H1 (cell line): ENCODE measurements around the gene HEATR1. TPM values are rescaled to one million over a fixed set of nuclear protein-coding genes. Genes with fewer than 3 reads are reported as not detected.

ENCODE experiments used
- CTCF ChIA-PET: fragments of 300-600 bp; sonication (Branson Sonifier 250); formaldehyde crosslinking; loops from one replicate; lab custom pipeline; 2021; ENCODE audit not compliant: partially characterized antibody; lab: Charles Lee
- POLR2A ChIA-PET: fragments of 300-600 bp; sonication (Branson Sonifier 250); formaldehyde crosslinking; loops from one replicate; lab custom pipeline; 2021; ENCODE audit warnings: inconsistent platforms; ENCODE audit not compliant: partially characterized antibody; lab: Charles Lee
- DNase-seq, 2 experiments: peaks; one replicate each; pipeline versions ENCODE4 v3.0.0 to v3.0.0-alpha.2; 2010 to 2022; ENCODE audit warnings: low spot score in 2 of 2, low read depth in 1 of 2, mixed read lengths in 1 of 2
- FAIRE-seq: peaks from 2 replicates; lab custom pipeline; 2011; peaks lifted over from hg19 to GRCh38; lab: Jason Lieb, UNC
- H2AFZ ChIP-seq: 2 replicates; pipeline ENCODE4 v1.8.1; 2012; ENCODE audit warnings: low read length, inconsistent platforms
- H2AK5ac ChIP-seq: 2 replicates; pipeline ENCODE4 v1.6.1; 2013; ENCODE audit warnings: low read depth, low read length
- H2BK120ac ChIP-seq: replicated peaks from 2 replicates; pipeline ENCODE3; 2013; ENCODE audit warnings: low read depth, low read length, inconsistent platforms
- H2BK12ac ChIP-seq: 2 replicates; pipeline ENCODE4 v1.6.1; 2013; ENCODE audit warnings: low read depth, low read length
- H2BK15ac ChIP-seq: 2 replicates; pipeline ENCODE4 v1.6.1; 2013; ENCODE audit warnings: low read length
- H2BK20ac ChIP-seq: 2 replicates; pipeline ENCODE4 v1.6.1; 2013; ENCODE audit warnings: low read length
- H2BK5ac ChIP-seq: 2 replicates; pipeline ENCODE4 v1.6.1; 2013; ENCODE audit warnings: low read depth, low read length
- H3K14ac ChIP-seq: 2 replicates; pipeline ENCODE4 v1.6.1; 2013; ENCODE audit warnings: inconsistent platforms; ENCODE audit not compliant: insufficient read length
- H3K18ac ChIP-seq: 2 replicates; pipeline ENCODE4 v1.6.1; 2013; ENCODE audit warnings: low read length; ENCODE audit errors: extremely low read depth
- H3K23ac ChIP-seq: 2 replicates; pipeline ENCODE4 v1.6.1; 2013; ENCODE audit warnings: inconsistent platforms; ENCODE audit not compliant: insufficient read length
- H3K23me2 ChIP-seq: 2 replicates; pipeline ENCODE4 v1.6.1; 2013; ENCODE audit warnings: low read depth, low read length
- H3K27ac ChIP-seq: 2 replicates; pipeline ENCODE4 v1.6.1; 2011; ENCODE audit warnings: low read depth, low read length, inconsistent platforms
- H3K27me3 ChIP-seq, 4 experiments: replicated peaks in 1 of 4; 1 replicate in 1 of 4; 2 replicates in 3 of 4; pipeline versions ENCODE4 v1.6.1 to v1.8.1; 2011 to 2013; ENCODE audit warnings: low read length in 3 of 4, mild to moderate bottlenecking in 3 of 4, inconsistent platforms in 2 of 4, mixed read lengths in 2 of 4, moderate library complexity in 1 of 4; ENCODE audit not compliant: control insufficient read depth in 3 of 4, insufficient read depth in 3 of 4; ENCODE audit errors: extremely low read depth in 1 of 4
- H3K36me3 ChIP-seq, 4 experiments: 2 replicates each; pipeline versions ENCODE4 v1.6.1 to v1.8.1; 2011 to 2013; ENCODE audit warnings: mild to moderate bottlenecking in 4 of 4, low read length in 3 of 4, moderate library complexity in 2 of 4, control low read depth in 1 of 4, inconsistent platforms in 1 of 4; ENCODE audit not compliant: insufficient read depth in 4 of 4, control insufficient read depth in 2 of 4
- H3K4ac ChIP-seq: replicated peaks from 2 replicates; pipeline ENCODE3; 2013; ENCODE audit warnings: low read length, low read depth, mixed read lengths, inconsistent platforms; ENCODE audit not compliant: insufficient read length
- H3K4me1 ChIP-seq, 4 experiments: replicated peaks in 1 of 4; 1 replicate in 1 of 4; 2 replicates in 3 of 4; pipeline versions ENCODE4 v1.6.1 to v1.8.1; 2011 to 2013; ENCODE audit warnings: low read length in 3 of 4, inconsistent platforms in 2 of 4, mixed read lengths in 1 of 4; ENCODE audit not compliant: insufficient read depth in 4 of 4, control insufficient read depth in 3 of 4
- H3K4me2 ChIP-seq, 2 experiments: 2 replicates each; pipeline versions ENCODE4 v1.6.1 to v1.8.1; 2011 to 2013; ENCODE audit warnings: low read depth in 2 of 2, low read length in 2 of 2, control low read depth in 1 of 2, inconsistent platforms in 1 of 2, mild to moderate bottlenecking in 1 of 2; ENCODE audit not compliant: insufficient read depth in 1 of 2
- H3K4me3 ChIP-seq, 4 experiments: fragments of 200-600, 300-600 bp in 1 of 4; sonication (generic), shearing (Covaris generic), sonication (Bioruptor Twin) in 1 of 4; 2 replicates each; pipeline versions ENCODE4 v1.5.1 to v1.8.1; 2011 to 2016; ENCODE audit warnings: low read length in 4 of 4, low read depth in 3 of 4, control low read depth in 2 of 4, inconsistent platforms in 2 of 4, mild to moderate bottlenecking in 2 of 4, mixed read lengths in 1 of 4, moderate library complexity in 1 of 4; ENCODE audit not compliant: insufficient read depth in 2 of 4; ENCODE audit errors: extremely low read depth in 1 of 4
- H3K56ac ChIP-seq: replicated peaks from 2 replicates; pipeline ENCODE3; 2013; ENCODE audit warnings: low read depth, mild to moderate bottlenecking, mixed read lengths, low read length, inconsistent platforms; ENCODE audit not compliant: insufficient read length
- H3K79me1 ChIP-seq: 2 replicates; pipeline ENCODE4 v1.6.1; 2013; ENCODE audit warnings: low read depth, low read length, control low read depth
- H3K79me2 ChIP-seq, 2 experiments: 2 replicates each; pipeline versions ENCODE4 v1.6.1 to v1.8.1; 2012 to 2013; ENCODE audit warnings: low read length in 2 of 2, mild to moderate bottlenecking in 2 of 2, inconsistent platforms in 1 of 2; ENCODE audit not compliant: insufficient read depth in 2 of 2, control insufficient read depth in 1 of 2
- H3K9ac ChIP-seq, 4 experiments: replicated peaks in 1 of 4; 1 replicate in 1 of 4; 2 replicates in 3 of 4; pipeline versions ENCODE4 v1.6.1 to v1.8.1; 2011 to 2013; ENCODE audit warnings: low read depth in 3 of 4, low read length in 3 of 4, control low read depth in 2 of 4, mild to moderate bottlenecking in 2 of 4, moderate library complexity in 2 of 4, inconsistent platforms in 1 of 4; ENCODE audit errors: extremely low read depth in 1 of 4
- H3K9me3 ChIP-seq, 2 experiments: 2 replicates each; pipeline versions ENCODE4 v1.6.1 to v1.8.1; 2012 to 2013; ENCODE audit warnings: mild to moderate bottlenecking in 2 of 2, moderate library complexity in 2 of 2, control low read depth in 1 of 2, inconsistent platforms in 1 of 2, low read depth in 1 of 2, low read length in 1 of 2, mixed read lengths in 1 of 2; ENCODE audit not compliant: insufficient read depth in 2 of 2
- H4K20me1 ChIP-seq, 2 experiments: replicated peaks in 1 of 2; 2 replicates each; pipeline versions ENCODE3 to v1.8.1; 2011 to 2013; ENCODE audit warnings: inconsistent platforms in 2 of 2, low read length in 2 of 2, mild to moderate bottlenecking in 1 of 2; ENCODE audit not compliant: insufficient read depth in 2 of 2, control insufficient read depth in 1 of 2
- H4K5ac ChIP-seq: 2 replicates; pipeline ENCODE4 v1.6.1; 2013; ENCODE audit warnings: low read length, low read depth, mixed read lengths, inconsistent platforms; ENCODE audit not compliant: insufficient read length
- H4K8ac ChIP-seq: 2 replicates; pipeline ENCODE4 v1.8.0; 2013; ENCODE audit warnings: mild to moderate bottlenecking, moderate library complexity, low read length, inconsistent platforms; ENCODE audit not compliant: insufficient read depth; ENCODE audit errors: extremely low read depth
- H4K91ac ChIP-seq: replicated peaks from 2 replicates; pipeline ENCODE3; 2013; ENCODE audit warnings: low read length, mixed read lengths, inconsistent platforms; ENCODE audit not compliant: insufficient read length
- ASH2L ChIP-seq: fragments of 200-600, 300-600 bp; sonication (generic); IDR thresholded peaks from one replicate; pipeline ENCODE4 v1.7.1; 2017; ENCODE audit warnings: low read length
- CHD1 ChIP-seq: IDR thresholded peaks from 2 replicates; pipeline ENCODE4 v1.6.1; 2012; ENCODE audit warnings: low read depth, low read length, improper control_type of control experiment
- RNF2 ChIP-seq: fragments of 200-900, 300-1000 bp; sonication (generic); IDR thresholded peaks from 2 replicates; pipeline ENCODE4 v1.7.1; 2016; ENCODE audit warnings: borderline replicate concordance, low read depth, mild to moderate bottlenecking, antibody characterized with exemption, low read length; ENCODE audit not compliant: poor library complexity, severe bottlenecking; ENCODE audit errors: missing control alignments
- SP1 ChIP-seq: IDR thresholded peaks from 2 replicates; pipeline ENCODE4 v1.6.1; 2011; ENCODE audit warnings: low read depth, low read length
- SP4 ChIP-seq: IDR thresholded peaks from 2 replicates; pipeline ENCODE4 v1.6.1; 2012; ENCODE audit warnings: low read length, inconsistent platforms
- SRF ChIP-seq: IDR thresholded peaks from 2 replicates; pipeline ENCODE4 v1.6.1; 2011; ENCODE audit warnings: mild to moderate bottlenecking, low read depth, low read length, moderate library complexity
- ZNF274 ChIP-seq: IDR thresholded peaks from 2 replicates; pipeline ENCODE4 v1.7.0; 2012; ENCODE audit warnings: low read length, borderline replicate concordance; ENCODE audit errors: extremely low read depth
- WGBS, 2 experiments: shearing (Covaris generic) in 1 of 2; methylation state at CpG; one replicate each; pipeline versions ENCODE4 v1.1.6 to v1.1.7; 2013 to 2015; ENCODE audit warnings: low lambda C conversion rate in 2 of 2, mixed read lengths in 2 of 2, inconsistent platforms in 1 of 2, low coverage in 1 of 2, missing lambda C conversion rate in 1 of 2; ENCODE audit not compliant: insufficient replicate concordance in 2 of 2, insufficient coverage in 1 of 2, insufficient read length in 1 of 2; ENCODE audit errors: extremely low coverage in 1 of 2, missing lambda C conversion rate in 1 of 2; 5-methylcytosine and 5-hydroxymethylcytosine counted together
- polyA plus RNA-seq, 7 experiments: library from polyadenylated mRNA; depleted of rRNA in 3 of 7; stranded (reverse) in 5 of 7; unstranded in 2 of 7; fragments of >200 nt in 5 of 7; fragments of 200-250 nt in 2 of 7; gene quantifications; 1 replicate in 5 of 7; 2 replicates in 1 of 7; 4 replicates in 1 of 7; pipeline versions ENCODE4 v1.2.1 to v1.2.3, GENCODE V29; 2011 to 2013; ENCODE audit warnings: missing spikeins in 2 of 7, mixed read lengths in 2 of 7
- total RNA-seq: library from RNA; stranded (reverse); fragmentation: NEBNext Ultra II Directional; extraction: Animal tissue kit (Norgen Biotek cat#: 25700); gene quantifications from 2 replicates; pipeline ENCODE4 v1.2.1, GENCODE V29; 2021
- TF ChIP-seq, protein P1 (sequence below): IDR thresholded peaks from 2 replicates; pipeline ENCODE4 v1.6.1; 2012; ENCODE audit warnings: inconsistent platforms
- TF ChIP-seq, protein P2 (sequence below): IDR thresholded peaks from 2 replicates; pipeline ENCODE4 v1.6.1; 2011; ENCODE audit warnings: low read length, improper control_type of control experiment
- TF ChIP-seq, protein P3 (sequence below), 3 experiments: IDR thresholded peaks; 1 replicate in 2 of 3; 2 replicates in 1 of 3; pipeline versions ENCODE4 v1.5.1 to v1.6.1; 2011; ENCODE audit warnings: low read length in 3 of 3, mild to moderate bottlenecking in 3 of 3, inconsistent platforms in 2 of 3, low read depth in 1 of 3, moderate library complexity in 1 of 3; ENCODE audit not compliant: insufficient read depth in 1 of 3; ENCODE audit errors: control extremely low read depth in 1 of 3

The HEATR1 gene
- total and polyA plus RNA-seq, 2 of the 8 experiments (the other 6 are each of a cell fraction or from before 2014, with no cell fraction given) = 13.0 to 95.8 TPM

DNA sequence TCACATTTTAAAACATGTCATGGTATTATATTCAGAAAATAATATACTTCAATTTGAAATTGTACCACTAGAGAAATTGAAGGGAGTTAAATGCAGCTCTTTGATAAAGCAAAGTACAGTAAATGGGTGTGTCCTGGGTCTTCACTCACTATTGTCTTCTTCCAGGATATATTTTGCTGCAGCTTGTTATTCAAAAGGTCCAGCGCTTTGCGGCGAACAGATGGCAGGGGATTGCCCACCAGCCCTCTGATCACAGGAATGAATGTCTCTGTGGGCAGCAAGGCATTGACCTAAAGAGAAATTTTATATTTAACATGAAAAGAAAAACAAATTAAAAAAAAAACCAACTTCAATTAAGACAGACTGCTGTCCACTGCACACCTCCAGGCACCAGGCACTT is 45.5 kb downstream of the HEATR1 start:
- Histone ChIP-seq H4K5ac (no peak overlapping the region), H3K23me2 (no peaks in the 10 kb centered on the region), H2BK5ac (no peak overlapping the region), H3K79me1 (no peaks in the 10 kb centered on the region), H3K79me2 (no peaks in the 10 kb centered on the region), H3K4me1 (no peaks in the 10 kb centered on the region), H2BK120ac (no peak overlapping the region), H2AFZ (no peak overlapping the region), H2BK20ac (no peak overlapping the region), H3K4ac (no peak overlapping the region), H4K20me1 (peaks cover 0 to 4% of the 10 kb centered on the region in 2 experiments), H3K23ac (no peak overlapping the region), H3K18ac (no peak overlapping the region), H3K9me3 (no peaks in the 10 kb centered on the region), H3K4me3 (no peak overlapping the region), H3K9ac (no peak overlapping the region), H4K91ac (no peak overlapping the region), H3K4me2 (no peak overlapping the region), H3K27ac (no peak overlapping the region), H3K56ac (no peak overlapping the region), H2AK5ac (no peak overlapping the region), H2BK12ac (no peak overlapping the region), H3K27me3 (no peaks in the 10 kb centered on the region), H3K14ac (no peak overlapping the region), H4K8ac (no peak overlapping the region), H3K36me3 (peaks cover 16 to 83% (median 59%) of the 10 kb centered on the region in 4 experiments), H2BK15ac (no peak overlapping the region)
- DNase-seq = no peak
- WGBS, 2 experiments = 100% methylated on average over 3 of the region's 3 CpGs; no CpG with 5 or more reads in 1 of the 2 experiments
- POLR2A ChIA-PET = interaction anchor here (1.2 to 1.7 kb wide), 2 partner anchors 32 to 38 kb away, joined by 3 to 4 read pairs; no protein-coding TSS in a partner anchor
- FAIRE-seq = no peak
- CTCF ChIA-PET = interaction anchor here (0.6 to 3.1 kb wide), 8 partner anchors 9 to 1248 kb away, joined by 3 to 34 read pairs (median 4); no protein-coding TSS in a partner anchor
- no peak for TF ChIP-seq SP4
- TF ChIP-seq ASH2L = no peak
- TF ChIP-seq, protein P1, sequence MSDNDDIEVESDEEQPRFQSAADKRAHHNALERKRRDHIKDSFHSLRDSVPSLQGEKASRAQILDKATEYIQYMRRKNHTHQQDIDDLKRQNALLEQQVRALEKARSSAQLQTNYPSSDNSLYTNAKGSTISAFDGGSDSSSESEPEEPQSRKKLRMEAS = no peak
- TF ChIP-seq, protein P2, sequence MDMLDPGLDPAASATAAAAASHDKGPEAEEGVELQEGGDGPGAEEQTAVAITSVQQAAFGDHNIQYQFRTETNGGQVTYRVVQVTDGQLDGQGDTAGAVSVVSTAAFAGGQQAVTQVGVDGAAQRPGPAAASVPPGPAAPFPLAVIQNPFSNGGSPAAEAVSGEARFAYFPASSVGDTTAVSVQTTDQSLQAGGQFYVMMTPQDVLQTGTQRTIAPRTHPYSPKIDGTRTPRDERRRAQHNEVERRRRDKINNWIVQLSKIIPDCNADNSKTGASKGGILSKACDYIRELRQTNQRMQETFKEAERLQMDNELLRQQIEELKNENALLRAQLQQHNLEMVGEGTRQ = no peak
- no peak for TF ChIP-seq RNF2
- no peak for TF ChIP-seq SP1
- TF ChIP-seq SRF = no peak
- TF ChIP-seq, protein P3, sequence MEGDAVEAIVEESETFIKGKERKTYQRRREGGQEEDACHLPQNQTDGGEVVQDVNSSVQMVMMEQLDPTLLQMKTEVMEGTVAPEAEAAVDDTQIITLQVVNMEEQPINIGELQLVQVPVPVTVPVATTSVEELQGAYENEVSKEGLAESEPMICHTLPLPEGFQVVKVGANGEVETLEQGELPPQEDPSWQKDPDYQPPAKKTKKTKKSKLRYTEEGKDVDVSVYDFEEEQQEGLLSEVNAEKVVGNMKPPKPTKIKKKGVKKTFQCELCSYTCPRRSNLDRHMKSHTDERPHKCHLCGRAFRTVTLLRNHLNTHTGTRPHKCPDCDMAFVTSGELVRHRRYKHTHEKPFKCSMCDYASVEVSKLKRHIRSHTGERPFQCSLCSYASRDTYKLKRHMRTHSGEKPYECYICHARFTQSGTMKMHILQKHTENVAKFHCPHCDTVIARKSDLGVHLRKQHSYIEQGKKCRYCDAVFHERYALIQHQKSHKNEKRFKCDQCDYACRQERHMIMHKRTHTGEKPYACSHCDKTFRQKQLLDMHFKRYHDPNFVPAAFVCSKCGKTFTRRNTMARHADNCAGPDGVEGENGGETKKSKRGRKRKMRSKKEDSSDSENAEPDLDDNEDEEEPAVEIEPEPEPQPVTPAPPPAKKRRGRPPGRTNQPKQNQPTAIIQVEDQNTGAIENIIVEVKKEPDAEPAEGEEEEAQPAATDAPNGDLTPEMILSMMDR (IDR thresholded peaks at IDR 0.05; ENCODE audit: control extremely low read depth in 1 of 3, insufficient read depth in 1 of 3, low read depth in 1 of 3, low read length in 3 of 3) = no peak
- no peak for TF ChIP-seq ZNF274
- TF ChIP-seq CHD1 = no peak
